Mesendoderm (in vitro differentiated cells): Measurements from ENCODE around the gene STRC.
"Not testable (repeated sequence)": the region's sequence is repeated elsewhere in the genome, so short reads cannot be mapped to it uniquely, and the experiment has no call there.

ENCODE experiments used
- DNase-seq: peaks from one replicate; pipeline ENCODE4 v3.0.0; 2013
- H2AK5ac ChIP-seq: 2 replicates; pipeline ENCODE4 v1.6.1; 2013; ENCODE audit warnings: low read length, inconsistent platforms
- H2BK120ac ChIP-seq: 2 replicates; pipeline ENCODE4 v1.6.1; 2013; ENCODE audit warnings: low read depth, mild to moderate bottlenecking, low read length, moderate library complexity, mixed read lengths
- H2BK15ac ChIP-seq: replicated peaks from 2 replicates; pipeline ENCODE4 v1.6.1; 2013; ENCODE audit warnings: low read depth, mild to moderate bottlenecking, moderate library complexity
- H2BK5ac ChIP-seq: 2 replicates; pipeline ENCODE4 v1.6.1; 2013; ENCODE audit warnings: low read length, inconsistent platforms
- H3K18ac ChIP-seq: 2 replicates; pipeline ENCODE4 v1.6.1; 2013; ENCODE audit warnings: mild to moderate bottlenecking, low read length, mixed read lengths
- H3K23ac ChIP-seq: one replicate; pipeline ENCODE4 v1.6.1; 2013; ENCODE audit warnings: low read length
- H3K27ac ChIP-seq: 2 replicates; pipeline ENCODE4 v1.5.1; 2013; ENCODE audit warnings: low read depth, mild to moderate bottlenecking, inconsistent platforms, low read length, moderate library complexity
- H3K27me3 ChIP-seq: 2 replicates; pipeline ENCODE4 v1.6.1; 2013; ENCODE audit warnings: low read length, control low read depth, mild to moderate bottlenecking, inconsistent platforms; ENCODE audit not compliant: insufficient read depth, poor library complexity
- H3K36me3 ChIP-seq: 2 replicates; pipeline ENCODE4 v1.6.1; 2013; ENCODE audit warnings: low read length, inconsistent platforms; ENCODE audit not compliant: control insufficient read depth, insufficient read depth
- H3K4ac ChIP-seq: one replicate; pipeline ENCODE4 v1.6.1; 2013; ENCODE audit warnings: low read depth, mild to moderate bottlenecking, low read length, moderate library complexity
- H3K4me1 ChIP-seq: 2 replicates; pipeline ENCODE4 v1.6.1; 2013; ENCODE audit warnings: low read depth, low read length, inconsistent platforms; ENCODE audit not compliant: control insufficient read depth
- H3K4me2 ChIP-seq: 2 replicates; pipeline ENCODE4 v1.6.1; 2013; ENCODE audit warnings: low read length
- H3K4me3 ChIP-seq: 2 replicates; pipeline ENCODE4 v1.5.1; 2013; ENCODE audit warnings: mild to moderate bottlenecking, low read length
- H3K56ac ChIP-seq: one replicate; pipeline ENCODE4 v1.6.1; 2013; ENCODE audit warnings: low read length
- H3K79me1 ChIP-seq: 2 replicates; pipeline ENCODE4 v1.6.1; 2013; ENCODE audit warnings: low read length, inconsistent platforms
- H3K79me2 ChIP-seq: 2 replicates; pipeline ENCODE4 v1.6.1; 2013; ENCODE audit warnings: mild to moderate bottlenecking, low read length; ENCODE audit not compliant: control insufficient read depth, insufficient read depth
- H3K9ac ChIP-seq: 2 replicates; pipeline ENCODE4 v1.6.1; 2013; ENCODE audit warnings: low read length, inconsistent platforms
- H4K5ac ChIP-seq: one replicate; pipeline ENCODE4 v1.6.1; 2013; ENCODE audit warnings: low read length
- H4K8ac ChIP-seq: one replicate; pipeline ENCODE4 v1.6.1; 2013; ENCODE audit warnings: low read depth, mild to moderate bottlenecking, control low read depth, low read length, moderate library complexity
- WGBS: extraction: QIAGEN DNeasy Blood & Tissue Kit; methylation state at CpG from one replicate; pipeline ENCODE4 v1.1.7; 2013; ENCODE audit warnings: low lambda C conversion rate, missing lambda C conversion rate; ENCODE audit not compliant: insufficient coverage; ENCODE audit errors: extremely low coverage; 5-methylcytosine and 5-hydroxymethylcytosine counted together

Gene STRC

GRCh38 chr15:43617750-43618149, 850 bp downstream of the STRC start:
- H3K56ac ChIP-seq, H2AK5ac ChIP-seq, H3K23ac ChIP-seq, H4K5ac ChIP-seq, H3K4ac ChIP-seq, H3K4me1 ChIP-seq, H4K8ac ChIP-seq, H3K4me3 ChIP-seq, H3K79me2 ChIP-seq, H3K79me1 ChIP-seq, H3K36me3 ChIP-seq, H3K27ac ChIP-seq, H3K18ac ChIP-seq, DNase-seq, H2BK120ac ChIP-seq, H2BK5ac ChIP-seq, H2BK15ac ChIP-seq, H3K4me2 ChIP-seq, H3K27me3 ChIP-seq, H3K9ac ChIP-seq: not testable (repeated sequence)
- no CpG with 5 or more reads among the region's 8 CpGs for WGBS

- no CpG with 5 or more reads among the region's 6 CpGs for WGBS
- DNase-seq, H3K18ac ChIP-seq, H3K36me3 ChIP-seq, H2BK120ac ChIP-seq, H2BK5ac ChIP-seq, H3K4me2 ChIP-seq, H3K9ac ChIP-seq, H4K8ac ChIP-seq, H3K4ac ChIP-seq, H3K23ac ChIP-seq, H3K4me3 ChIP-seq, H3K27me3 ChIP-seq, H4K5ac ChIP-seq, H3K27ac ChIP-seq, H3K56ac ChIP-seq, H2BK15ac ChIP-seq, H2AK5ac ChIP-seq, H3K79me1 ChIP-seq, H3K79me2 ChIP-seq, H3K4me1 ChIP-seq: not testable (repeated sequence)
Measured at GRCh38 chr15:43602233-43602632, 16.4 kb downstream of the STRC start.

- H3K4me3 ChIP-seq, H3K36me3 ChIP-seq, H2BK5ac ChIP-seq, H3K4me2 ChIP-seq, H3K4ac ChIP-seq, DNase-seq, H2BK120ac ChIP-seq, H3K9ac ChIP-seq, H3K18ac ChIP-seq, H3K27ac ChIP-seq, H4K8ac ChIP-seq, H4K5ac ChIP-seq, H3K56ac ChIP-seq, H2AK5ac ChIP-seq, H3K27me3 ChIP-seq, H3K4me1 ChIP-seq, H2BK15ac ChIP-seq, H3K23ac ChIP-seq, H3K79me1 ChIP-seq, H3K79me2 ChIP-seq: not testable (repeated sequence)
- WGBS: no CpG with 5 or more reads among the region's 2 CpGs
Measured at GRCh38 chr15:43600200-43600599, 18.4 kb downstream of the STRC start.

- not testable (repeated sequence) for H3K79me1 ChIP-seq, H2BK5ac ChIP-seq, H3K27me3 ChIP-seq, H3K4me2 ChIP-seq, H3K23ac ChIP-seq, DNase-seq, H3K27ac ChIP-seq, H4K8ac ChIP-seq, H3K4me3 ChIP-seq, H2AK5ac ChIP-seq, H3K18ac ChIP-seq, H2BK120ac ChIP-seq, H3K79me2 ChIP-seq, H3K9ac ChIP-seq, H2BK15ac ChIP-seq, H4K5ac ChIP-seq, H3K4me1 ChIP-seq, H3K56ac ChIP-seq, H3K4ac ChIP-seq, H3K36me3 ChIP-seq
- no CpG with 5 or more reads among the region's 6 CpGs for WGBS
Measured at GRCh38 chr15:43599131-43599530, 19.5 kb downstream of the STRC start.

- not testable (repeated sequence) for H3K18ac ChIP-seq, H2AK5ac ChIP-seq, H3K4ac ChIP-seq, H4K5ac ChIP-seq, H4K8ac ChIP-seq, H3K56ac ChIP-seq, H2BK15ac ChIP-seq, H3K79me2 ChIP-seq, H2BK5ac ChIP-seq, H3K4me1 ChIP-seq, H2BK120ac ChIP-seq, H3K9ac ChIP-seq, H3K4me2 ChIP-seq, H3K27ac ChIP-seq, H3K27me3 ChIP-seq, H3K23ac ChIP-seq, H3K4me3 ChIP-seq, DNase-seq, H3K79me1 ChIP-seq, H3K36me3 ChIP-seq
- no CpG with 5 or more reads among the region's 43 CpGs for WGBS
Measured at GRCh38 chr15:43593328-43594190, 25.0 kb downstream of the STRC start, which contains the start of gene CKMT1B. Gene CKMT1B, plus strand, starts transcription at chr15:43594027. Its CDS starts 192 bp downstream, at chr15:43594219.

- WGBS: no CpG with 5 or more reads among the region's 8 CpGs
- not testable (repeated sequence) for H2BK15ac ChIP-seq
Measured at GRCh38 chr15:43592841-43593240, 25.8 kb downstream of the STRC start.

More at GRCh38 chr15:43592841-43593240, 25.8 kb downstream of the STRC start:
- H3K79me1 ChIP-seq, H3K27ac ChIP-seq, H3K36me3 ChIP-seq, H3K4me3 ChIP-seq, H3K27me3 ChIP-seq, H4K5ac ChIP-seq, H2BK5ac ChIP-seq, H3K18ac ChIP-seq, H3K4ac ChIP-seq, H3K56ac ChIP-seq, H3K23ac ChIP-seq, DNase-seq, H4K8ac ChIP-seq, H2AK5ac ChIP-seq, H2BK120ac ChIP-seq, H3K4me1 ChIP-seq, H3K79me2 ChIP-seq, H3K9ac ChIP-seq, H3K4me2 ChIP-seq: not testable (repeated sequence)
